ENCODE results near the gene MCCC1.

DNA sequence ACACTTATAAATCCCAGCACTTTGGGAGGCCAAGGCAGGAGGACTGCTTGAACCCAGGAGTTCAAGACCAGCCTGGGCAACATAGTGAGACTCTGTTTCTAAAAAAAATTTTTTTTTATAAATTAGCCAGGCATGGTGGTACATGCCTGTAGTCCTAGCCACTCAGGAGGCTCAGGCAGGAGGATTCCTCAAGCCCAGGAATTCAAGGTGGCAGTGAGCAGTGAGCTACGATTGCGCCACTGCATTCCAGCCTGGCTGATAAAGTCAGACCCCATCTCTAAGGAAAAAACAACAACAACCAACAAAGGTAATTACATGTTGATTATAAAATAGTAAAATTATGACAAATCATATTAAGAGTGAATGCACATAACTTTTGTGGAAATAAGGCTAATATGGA is 40.9 kb downstream of the MCCC1 start:
- TF ChIP-seq, protein P1, sequence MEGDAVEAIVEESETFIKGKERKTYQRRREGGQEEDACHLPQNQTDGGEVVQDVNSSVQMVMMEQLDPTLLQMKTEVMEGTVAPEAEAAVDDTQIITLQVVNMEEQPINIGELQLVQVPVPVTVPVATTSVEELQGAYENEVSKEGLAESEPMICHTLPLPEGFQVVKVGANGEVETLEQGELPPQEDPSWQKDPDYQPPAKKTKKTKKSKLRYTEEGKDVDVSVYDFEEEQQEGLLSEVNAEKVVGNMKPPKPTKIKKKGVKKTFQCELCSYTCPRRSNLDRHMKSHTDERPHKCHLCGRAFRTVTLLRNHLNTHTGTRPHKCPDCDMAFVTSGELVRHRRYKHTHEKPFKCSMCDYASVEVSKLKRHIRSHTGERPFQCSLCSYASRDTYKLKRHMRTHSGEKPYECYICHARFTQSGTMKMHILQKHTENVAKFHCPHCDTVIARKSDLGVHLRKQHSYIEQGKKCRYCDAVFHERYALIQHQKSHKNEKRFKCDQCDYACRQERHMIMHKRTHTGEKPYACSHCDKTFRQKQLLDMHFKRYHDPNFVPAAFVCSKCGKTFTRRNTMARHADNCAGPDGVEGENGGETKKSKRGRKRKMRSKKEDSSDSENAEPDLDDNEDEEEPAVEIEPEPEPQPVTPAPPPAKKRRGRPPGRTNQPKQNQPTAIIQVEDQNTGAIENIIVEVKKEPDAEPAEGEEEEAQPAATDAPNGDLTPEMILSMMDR (IDR thresholded peaks at IDR 0.05; ENCODE audit: low read length): no peak
- TF ChIP-seq EZH2 (optimal IDR thresholded peaks at IDR 0.05; ENCODE audit: low read depth, low read length) (no peak), EZH2phosphoT487 (IDR thresholded peaks at IDR 0.05; ENCODE audit: low read length) (no peak)

Measured in MM.1S (cell line).